Stimulated activated CD8-positive, alpha-beta memory T cell treated with anti-CD3 and anti-CD28 coated beads, Interleukin-2, amount 100 ng/mL, for 1 hour (primary cell): ENCODE measurements around the gene NEK5.
"Not testable (repeated sequence)": the region's sequence is repeated elsewhere in the genome, so short reads cannot be mapped to it uniquely, and the experiment has no call there.

Source experiments
- DNase-seq, 2 donors: peaks; one replicate each; pipeline ENCODE4 v3.0.0-alpha.2; 2020; ENCODE audit warnings: low read depth in 2 of 2

Gene NEK5

DNA sequence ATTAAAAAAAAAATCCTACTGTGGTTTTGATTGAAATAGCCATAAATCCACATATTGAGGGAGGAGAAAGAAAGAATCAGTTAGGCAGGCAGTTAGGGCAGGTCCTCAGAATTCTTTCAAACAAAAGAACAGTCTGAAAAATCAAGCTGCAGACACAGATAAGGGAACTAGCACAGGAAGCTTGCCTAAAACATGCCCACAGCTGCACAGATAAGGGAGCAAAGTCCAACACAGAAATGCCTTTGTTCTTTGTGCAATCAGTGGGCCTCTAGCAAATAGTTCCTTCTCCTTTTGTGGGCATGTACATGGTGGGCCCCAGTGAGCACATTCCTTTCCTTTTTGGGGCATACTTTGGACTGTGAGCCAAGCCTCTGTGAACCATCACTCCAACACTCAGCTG lies 61.6 kb downstream of the NEK5 start:
- no peak for DNase-seq

GRCh38 chr13:52061587-52061986 lies 67.3 kb downstream of the NEK5 start:
- no peak for DNase-seq

DNA sequence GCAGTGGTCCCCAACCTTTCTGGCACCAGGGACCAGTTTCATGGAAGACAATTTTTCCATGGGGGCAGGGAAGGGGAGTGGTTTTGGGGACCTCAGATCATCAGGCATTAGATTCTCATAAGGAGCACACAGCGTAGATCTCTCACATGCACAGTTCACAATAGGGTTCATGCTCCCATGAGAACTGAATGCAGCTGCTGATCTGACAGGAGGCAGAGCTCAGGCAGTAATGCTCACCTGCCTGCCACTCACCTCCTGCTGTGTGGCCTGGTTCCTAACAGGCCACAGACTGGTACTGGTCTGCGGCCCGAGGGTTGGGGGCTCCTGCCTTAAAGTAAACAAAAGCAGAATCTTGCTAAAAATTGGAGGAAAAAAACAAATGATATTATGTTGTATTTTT lies 67.8 kb downstream of the NEK5 start:
- DNase-seq = not testable (repeated sequence)

- DNase-seq = no peak
Measured at GRCh38 chr13:52053460-52053859, 75.4 kb downstream of the NEK5 start.

- no peak for DNase-seq
Measured at GRCh38 chr13:52051400-52051799, 77.5 kb downstream of the NEK5 start.

DNA sequence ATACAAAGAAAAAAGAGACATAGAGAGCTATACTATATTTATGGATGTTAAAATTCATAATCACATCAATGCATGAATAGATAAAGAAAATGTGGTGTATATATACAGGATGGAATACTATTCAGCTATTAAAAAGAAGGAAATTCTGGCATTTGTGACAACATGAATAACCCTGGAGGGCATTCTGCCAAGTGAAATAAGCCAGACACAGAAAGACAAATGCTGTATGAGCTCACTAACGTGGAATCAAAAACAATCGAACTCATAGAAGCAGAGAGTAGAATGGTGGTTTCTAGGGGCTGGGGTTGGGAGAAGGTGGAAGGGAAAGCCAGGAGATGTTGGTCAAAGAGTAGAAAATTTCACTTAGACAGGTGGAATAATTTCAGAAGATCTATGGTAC lies 80.4 kb downstream of the NEK5 start:
- DNase-seq = no peak

DNA sequence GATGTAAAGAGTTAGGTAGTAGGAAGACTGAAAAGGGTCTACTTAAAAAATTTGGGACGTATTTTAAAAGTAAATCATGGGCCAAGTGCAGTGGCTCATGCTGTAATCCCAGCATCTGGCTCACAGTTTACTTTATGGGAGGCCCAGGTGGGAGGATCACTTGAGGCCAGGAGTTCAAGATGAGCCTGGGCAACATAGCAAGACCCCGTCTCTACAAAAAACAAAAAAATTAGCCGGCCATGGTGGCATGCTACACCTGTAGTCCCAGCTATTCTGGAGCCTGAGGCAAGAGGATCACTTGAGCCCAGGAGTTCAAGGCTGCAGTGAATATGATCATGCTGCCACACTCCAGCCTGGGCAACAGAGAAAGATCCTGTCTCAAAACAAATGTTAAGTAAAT lies 81.4 kb downstream of the NEK5 start:
- DNase-seq = no peak

GRCh38 chr13:52043675-52044074 lies 85.2 kb downstream of the NEK5 start:
- DNase-seq = no peak

GRCh38 chr13:52036037-52036436 lies 92.8 kb downstream of the NEK5 start:
- DNase-seq = no peak

- DNase-seq = no peak
Measured at GRCh38 chr13:52034616-52035226, 94.2 kb downstream of the NEK5 start.

DNA sequence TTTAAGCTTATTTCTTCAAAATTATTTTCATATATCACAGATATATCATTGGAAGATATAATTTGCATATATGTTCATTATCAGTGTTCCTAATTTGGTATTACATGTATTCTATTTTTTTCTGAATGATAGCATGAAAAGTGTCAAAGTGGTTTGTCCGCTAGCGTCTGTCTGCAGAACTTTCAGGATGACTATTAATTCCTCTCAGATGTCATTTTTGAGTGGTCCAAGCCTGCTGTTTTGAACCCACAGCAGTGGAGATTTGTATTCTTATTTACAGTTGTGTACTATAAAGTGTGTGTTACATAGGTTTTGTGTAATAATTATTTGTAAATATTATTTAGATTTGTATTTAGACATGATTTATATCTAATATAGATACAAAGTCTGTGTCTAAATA lies 95.8 kb downstream of the NEK5 start:
- DNase-seq = no peak

DNA sequence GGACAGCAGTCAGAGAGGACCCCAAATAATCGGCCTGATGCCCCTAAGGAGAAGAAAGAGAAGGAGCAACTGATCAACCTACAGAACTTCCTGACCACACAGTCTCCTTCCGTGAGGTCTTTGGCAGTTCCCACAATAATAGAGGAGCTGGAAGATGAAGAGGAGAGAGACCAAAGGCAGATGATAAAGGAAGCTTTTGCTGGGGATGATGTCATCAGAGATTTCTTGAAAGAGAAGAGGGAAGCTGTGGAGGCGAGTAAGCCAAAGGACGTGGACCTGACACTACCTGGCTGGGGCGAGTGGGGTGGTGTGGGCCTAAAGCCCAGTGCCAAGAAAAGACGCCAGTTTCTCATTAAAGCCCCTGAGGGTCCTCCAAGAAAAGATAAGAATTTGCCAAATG lies 98.5 kb downstream of the NEK5 start:
- not testable (repeated sequence) for DNase-seq

- no peak for DNase-seq
Measured at GRCh38 chr13:52029569-52029968, 99.3 kb downstream of the NEK5 start.

DNA sequence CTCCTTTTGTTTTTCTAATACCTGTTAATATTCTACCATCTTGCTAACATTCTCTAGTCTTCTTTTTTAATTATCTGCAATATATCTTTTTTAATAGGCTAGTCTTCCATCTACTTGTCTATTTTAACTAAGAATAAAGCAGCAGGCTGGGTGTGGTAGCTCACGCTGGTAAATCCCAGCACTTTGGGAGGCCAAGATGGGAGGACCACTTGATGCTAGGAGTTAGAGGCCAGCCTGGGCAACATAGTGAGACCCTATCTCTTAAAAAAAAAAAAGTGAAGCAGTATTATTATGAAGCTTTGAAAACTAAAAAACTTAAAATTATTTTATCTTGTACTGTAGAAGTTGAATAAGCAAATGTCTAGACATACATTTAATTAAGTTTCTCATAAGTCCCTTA lies 101.0 kb downstream of the NEK5 start:
- DNase-seq = no peak

DNA sequence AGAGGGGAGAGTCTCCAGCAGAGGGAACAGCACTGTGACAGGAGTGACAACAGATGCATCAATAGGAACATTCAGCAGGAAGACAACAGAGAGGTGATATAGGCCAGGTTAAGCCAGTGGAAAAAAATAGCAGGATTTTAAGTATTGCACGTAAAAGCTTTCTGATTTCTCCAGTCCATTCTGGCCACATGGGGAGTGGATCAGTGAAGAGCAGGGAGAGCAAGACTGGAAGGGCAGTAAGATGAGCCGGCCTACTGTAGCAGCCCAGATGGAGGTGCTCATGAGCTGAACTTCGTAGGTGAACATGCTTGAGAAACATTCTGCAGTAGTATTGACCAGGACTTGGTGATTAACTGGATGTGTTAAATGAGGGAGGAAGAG lies 102.6 kb downstream of the NEK5 start:
- no peak for DNase-seq

- DNase-seq = no peak
Measured at GRCh38 chr13:52025475-52026245, 103.2 kb downstream of the NEK5 start.

GRCh38 chr13:52024481-52024880 lies 104.4 kb downstream of the NEK5 start, which contains the start of gene UTP14C:
Gene UTP14C, plus strand, starts transcription at chr13:52024691. Its CDS starts 4,114 bp downstream, at chr13:52028805.
- no peak for DNase-seq

DNA sequence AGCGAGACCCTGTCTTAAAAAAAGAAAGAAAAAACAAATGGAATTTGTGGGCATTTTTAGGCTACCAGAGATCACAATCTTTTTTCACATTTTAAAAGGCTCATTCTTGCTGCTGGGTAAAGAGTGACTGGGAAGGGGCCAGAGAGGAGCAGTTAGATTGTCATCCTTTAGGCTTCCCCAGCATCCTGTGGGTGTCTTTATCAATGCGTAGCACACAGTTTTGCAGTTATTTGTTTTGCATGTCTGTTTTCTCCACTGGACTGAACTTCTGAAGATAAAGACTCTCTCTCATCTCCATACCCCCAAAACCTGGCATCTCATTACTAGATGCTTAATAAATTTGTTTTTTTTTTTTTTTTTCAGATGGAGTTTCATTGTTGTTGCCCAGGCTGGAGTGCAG lies 106.5 kb downstream of the NEK5 start:
- no peak for DNase-seq

- no peak for DNase-seq
Measured at GRCh38 chr13:52020191-52020590, 108.7 kb downstream of the NEK5 start.

DNA sequence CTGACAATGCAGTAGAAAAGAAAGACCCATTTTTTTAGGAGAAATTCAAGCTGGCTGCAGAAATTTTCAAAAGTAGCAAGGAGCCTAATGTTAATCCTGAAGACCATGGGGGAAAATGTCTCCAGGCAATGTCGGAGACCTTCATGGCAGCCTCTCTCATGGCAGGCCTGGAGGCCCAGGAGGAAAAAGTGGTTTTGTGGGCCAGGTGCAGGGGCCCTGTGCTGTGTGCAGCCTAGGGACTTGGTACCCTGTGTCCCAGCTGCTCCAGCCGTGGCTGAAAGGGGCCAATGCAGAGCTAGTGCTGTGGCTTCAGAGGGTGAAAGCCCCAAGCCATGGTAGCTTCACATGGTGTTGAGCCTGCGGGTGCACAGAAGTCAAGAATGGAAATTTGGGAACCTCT lies 112.6 kb downstream of the NEK5 start:
- DNase-seq = no peak

DNA sequence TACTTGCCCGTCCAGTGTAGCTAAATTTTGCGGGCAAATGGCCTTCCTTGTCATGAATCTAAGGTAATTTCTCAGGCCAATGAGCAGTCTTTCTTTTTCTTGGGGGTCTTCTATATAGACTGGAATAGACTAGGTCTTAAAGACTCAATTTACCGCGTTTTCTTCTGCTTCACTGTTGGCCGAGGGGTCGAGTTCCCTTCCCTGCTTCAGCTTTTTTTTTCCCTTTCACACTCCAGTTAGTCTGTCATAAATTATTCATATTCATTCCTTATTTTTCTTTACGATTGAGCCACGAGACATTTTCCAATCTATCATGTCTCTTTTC lies 116.4 kb downstream of the NEK5 start:
- no peak for DNase-seq

DNA sequence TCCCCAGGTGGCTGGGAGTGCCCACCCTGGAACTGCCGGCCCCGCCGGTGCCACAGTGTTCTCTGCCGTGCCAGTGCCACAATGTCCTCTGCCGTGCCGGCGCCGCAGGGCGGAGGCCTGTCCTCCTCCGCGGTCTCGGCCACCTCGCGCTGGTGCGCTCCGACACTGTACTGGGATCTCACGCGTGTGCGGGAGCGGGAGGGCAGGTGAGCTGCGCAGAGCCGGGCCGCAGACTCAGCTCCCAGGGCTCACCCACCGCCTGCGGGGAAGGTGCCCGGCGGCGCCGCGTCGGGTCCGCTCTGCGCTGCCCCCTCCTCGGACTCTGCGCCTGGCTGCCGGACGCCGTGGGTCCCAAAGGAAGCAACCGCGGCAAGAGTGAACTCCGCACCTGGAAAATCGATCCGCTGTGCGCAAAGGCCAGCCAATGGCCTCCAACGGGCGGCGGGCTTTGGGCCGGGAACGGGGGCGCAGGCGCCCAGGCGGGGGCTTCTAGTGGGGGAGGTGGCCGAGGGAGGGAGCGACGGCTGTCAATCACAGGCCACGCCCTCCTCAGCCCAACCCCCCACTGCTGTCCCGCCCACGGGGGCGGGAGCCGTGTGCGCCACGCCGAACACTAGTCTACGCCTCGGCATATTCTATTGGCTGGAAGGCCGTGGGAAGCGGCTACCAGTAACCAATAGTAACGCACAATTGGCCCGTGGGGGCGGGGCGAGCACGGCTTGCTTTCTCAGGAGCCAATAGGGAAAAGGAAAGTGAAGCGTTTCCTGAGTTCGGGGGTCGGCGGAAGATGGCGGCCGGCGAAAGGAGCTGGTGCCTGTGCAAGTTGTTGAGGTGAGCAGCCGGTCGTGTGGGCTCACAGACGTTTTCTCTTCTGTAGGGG lies 117.0 kb downstream of the NEK5 start, which contains the start of gene ALG11:
Gene ALG11, plus strand, starts transcription at position 767 of the 880 bp plus-strand sequence. Its CDS starts 21 bp downstream, at position 788.
- DNase-seq = peak; percentile 99 to 100
